Activated CD8-positive, alpha-beta T cell treated with anti-CD3 and anti-CD28 coated beads for 36 hours (primary cell): Measurements from ENCODE around the gene VWA3B. TPM values are rescaled to one million over a fixed set of nuclear protein-coding genes. Genes with fewer than 3 reads are reported as not detected.

Source experiments
- ATAC-seq: fragments of 200-7000 bp; cut with Tn5 transposase; one replicate; pipeline ENCODE4 v1.10.0; 2021; ENCODE audit warnings: mild to moderate bottlenecking, moderate library complexity
- CTCF ChIA-PET: fragments of 350-600 bp; sonication (Branson Sonifier 250); formaldehyde crosslinking; loops from one replicate; lab custom pipeline; 2021; ENCODE audit warnings: antibody characterized with exemption; lab: Charles Lee
- POLR2A ChIA-PET: fragments of 350-600 bp; sonication (Branson Sonifier 250); formaldehyde crosslinking; loops from one replicate; lab custom pipeline; 2021; ENCODE audit warnings: antibody characterized with exemption; lab: Charles Lee
- DNase-seq: peaks from one replicate; pipeline ENCODE4 v3.0.0-alpha.2; 2020
- H3K27ac Mint-ChIP-seq: one replicate; pipeline ENCODE4 v1.8.0; 2021; ENCODE audit warnings: mild to moderate bottlenecking, mixed read lengths
- H3K27me3 Mint-ChIP-seq: one replicate; pipeline ENCODE4 v1.8.0; 2021; ENCODE audit warnings: mixed read lengths
- H3K36me3 Mint-ChIP-seq: one replicate; pipeline ENCODE4 v1.8.0; 2021; ENCODE audit warnings: low read depth, mixed read lengths
- H3K4me1 Mint-ChIP-seq: one replicate; pipeline ENCODE4 v1.8.0; 2021; ENCODE audit warnings: low read depth, mixed read lengths
- H3K4me3 Mint-ChIP-seq: one replicate; pipeline ENCODE4 v1.8.0; 2021; ENCODE audit warnings: mild to moderate bottlenecking, moderate library complexity, mixed read lengths
- H3K9me3 Mint-ChIP-seq: one replicate; pipeline ENCODE4 v1.8.0; 2021; ENCODE audit warnings: mixed read lengths
- CTCF ChIP-seq: fragments of 200-600 bp; IDR thresholded peaks from one replicate; pipeline ENCODE4 v1.8.0; 2022; ENCODE audit warnings: antibody characterized with exemption, mild to moderate bottlenecking
- intact Hi-C: fragments of 100-400 bp; cut with micrococcal nuclease; formaldehyde crosslinking; loops from one replicate; pipeline ENCODE4 v1.10.0; 2022
- total RNA-seq, 2 experiments: library from RNA; stranded (reverse); gene quantifications; one replicate each; pipeline ENCODE4 v1.2.3, GENCODE V29; 2021

The VWA3B gene
- total RNA-seq, 2 experiments from 2014 or later: not detected

GRCh38 chr2:98118852-98119251 is 31.9 kb downstream of the VWA3B start:
- CTCF ChIA-PET: interaction anchor here (1.2 kb wide), 1 partner anchor 312 kb away, joined by 3 read pairs; no protein-coding TSS in a partner anchor
- intact Hi-C loops: no loop called here
- peaks cover 10% of the 10 kb centered on the region for H3K4me1 Mint-ChIP-seq

GRCh38 chr2:98121149-98121548 is 34.2 kb downstream of the VWA3B start:
- Mint-ChIP-seq H3K4me1 (peaks cover 11% of the 10 kb centered on the region), H3K4me3 (no peak overlapping the region), H3K27ac (no peak overlapping the region), H3K27me3 (peaks cover 13% of the 10 kb centered on the region), H3K36me3 (no peaks in the 10 kb centered on the region), H3K9me3 (no peaks in the 10 kb centered on the region)
- no peak for TF ChIP-seq CTCF
- DNase-seq: no peak
- CTCF ChIA-PET: no interaction called here
- no peak for ATAC-seq
- intact Hi-C loops: no loop called here
- POLR2A ChIA-PET: no interaction called here

More at GRCh38 chr2:98118852-98119251, 31.9 kb downstream of the VWA3B start:
- Mint-ChIP-seq H3K4me3 (no peak overlapping the region), H3K27me3 (peaks cover 17% of the 10 kb centered on the region), H3K9me3 (no peaks in the 10 kb centered on the region), H3K27ac (no peak overlapping the region), H3K36me3 (no peaks in the 10 kb centered on the region)
- no peak for TF ChIP-seq CTCF
- ATAC-seq: no peak
- no peak for DNase-seq
- POLR2A ChIA-PET: no interaction called here

DNA sequence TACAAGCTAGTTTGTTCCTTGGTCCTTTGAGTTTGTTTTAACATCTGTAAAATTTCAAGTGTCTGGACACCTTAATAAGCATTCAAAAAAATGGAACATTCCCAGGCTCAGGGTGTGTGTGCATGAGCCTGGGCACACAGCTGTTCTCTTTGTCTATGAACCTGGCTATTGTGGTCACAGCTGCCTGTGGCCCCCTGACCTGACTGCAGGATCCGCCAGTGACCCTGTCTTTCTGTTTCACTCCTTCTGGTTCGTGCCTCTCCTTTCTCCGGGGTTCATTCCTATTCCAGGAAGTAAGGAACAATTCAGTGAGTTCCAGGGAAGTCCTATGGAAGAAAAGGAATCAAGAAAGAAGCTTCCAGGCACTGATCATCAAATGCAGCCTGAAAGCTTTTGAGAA is 35.6 kb downstream of the VWA3B start:
- POLR2A ChIA-PET: no interaction called here
- Mint-ChIP-seq H3K4me3 (no peak overlapping the region), H3K4me1 (peaks cover 11% of the 10 kb centered on the region)

GRCh38 chr2:98123286-98123685 is 36.3 kb downstream of the VWA3B start:
- intact Hi-C loops: no loop called here
- CTCF ChIA-PET: no interaction called here

More for the DNA sequence above, 35.6 kb downstream of the VWA3B start:
- H3K9me3 Mint-ChIP-seq: no peaks in the 10 kb centered on the region
- no peak overlapping the region for H3K27ac Mint-ChIP-seq
- ATAC-seq (no peak), DNase-seq (no peak)
- no peak for TF ChIP-seq CTCF
- intact Hi-C loops: no loop called here
- CTCF ChIA-PET: no interaction called here
- H3K36me3 Mint-ChIP-seq: no peaks in the 10 kb centered on the region
- H3K27me3 Mint-ChIP-seq: peaks cover 13% of the 10 kb centered on the region

DNA sequence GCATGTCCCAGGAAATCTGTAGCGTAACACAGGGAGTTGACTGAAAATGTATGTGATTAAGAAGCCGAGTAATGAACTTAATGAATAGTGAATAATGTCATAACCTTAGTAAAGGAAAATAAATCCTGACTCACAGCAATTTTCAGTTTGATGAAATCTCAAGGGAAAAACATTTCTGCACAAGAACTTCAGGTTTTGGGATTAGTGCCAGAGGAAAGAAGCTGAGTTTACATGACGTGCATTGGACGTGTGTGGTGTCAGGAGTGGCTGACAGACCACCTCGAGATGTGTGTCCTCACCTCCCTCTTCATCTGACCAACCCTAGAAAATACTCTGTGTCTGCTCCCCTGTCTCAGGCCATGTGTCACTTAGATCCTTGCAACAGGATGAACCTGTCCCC is 39.1 kb downstream of the VWA3B start:
- CTCF ChIA-PET: no interaction called here

More at GRCh38 chr2:98123286-98123685, 36.3 kb downstream of the VWA3B start:
- no peak overlapping the region for H3K27ac Mint-ChIP-seq
- no peak overlapping the region for H3K4me3 Mint-ChIP-seq
- no peaks in the 10 kb centered on the region for H3K36me3 Mint-ChIP-seq
- no peaks in the 10 kb centered on the region for H3K9me3 Mint-ChIP-seq
- DNase-seq (peak; percentile 33), ATAC-seq (peak; percentile 61)
- POLR2A ChIA-PET: no interaction called here
- no peak for TF ChIP-seq CTCF
- H3K4me1 Mint-ChIP-seq: peaks cover 11% of the 10 kb centered on the region
- peaks cover 13% of the 10 kb centered on the region for H3K27me3 Mint-ChIP-seq

More for the DNA sequence above, 39.1 kb downstream of the VWA3B start:
- DNase-seq: no peak
- intact Hi-C loops: no loop called here
- Mint-ChIP-seq H3K27ac (no peak overlapping the region), H3K9me3 (no peaks in the 10 kb centered on the region), H3K27me3 (peaks cover 17% of the 10 kb centered on the region), H3K4me3 (no peak overlapping the region), H3K36me3 (no peaks in the 10 kb centered on the region), H3K4me1 (peaks cover 11% of the 10 kb centered on the region)
- no peak for ATAC-seq
- no peak for TF ChIP-seq CTCF
- POLR2A ChIA-PET: no interaction called here
